HG02885 (cell line): ENCODE measurements around the gene ZSCAN5A.
A peak's percentile ranks its signal among the peaks of the same experiment; 100 is the strongest.
"Not testable (repeated sequence)": the region's sequence is repeated elsewhere in the genome, so short reads cannot be mapped to it uniquely, and the experiment has no call there.

Experiments used
- ATAC-seq: cut with Tn5 transposase; IDR thresholded peaks from one replicate; pipeline ENCODE4 v1.9.1; 2021; ENCODE audit warnings: mild to moderate bottlenecking; ENCODE audit not compliant: unreplicated experiment, poor library complexity

The ZSCAN5A gene

DNA sequence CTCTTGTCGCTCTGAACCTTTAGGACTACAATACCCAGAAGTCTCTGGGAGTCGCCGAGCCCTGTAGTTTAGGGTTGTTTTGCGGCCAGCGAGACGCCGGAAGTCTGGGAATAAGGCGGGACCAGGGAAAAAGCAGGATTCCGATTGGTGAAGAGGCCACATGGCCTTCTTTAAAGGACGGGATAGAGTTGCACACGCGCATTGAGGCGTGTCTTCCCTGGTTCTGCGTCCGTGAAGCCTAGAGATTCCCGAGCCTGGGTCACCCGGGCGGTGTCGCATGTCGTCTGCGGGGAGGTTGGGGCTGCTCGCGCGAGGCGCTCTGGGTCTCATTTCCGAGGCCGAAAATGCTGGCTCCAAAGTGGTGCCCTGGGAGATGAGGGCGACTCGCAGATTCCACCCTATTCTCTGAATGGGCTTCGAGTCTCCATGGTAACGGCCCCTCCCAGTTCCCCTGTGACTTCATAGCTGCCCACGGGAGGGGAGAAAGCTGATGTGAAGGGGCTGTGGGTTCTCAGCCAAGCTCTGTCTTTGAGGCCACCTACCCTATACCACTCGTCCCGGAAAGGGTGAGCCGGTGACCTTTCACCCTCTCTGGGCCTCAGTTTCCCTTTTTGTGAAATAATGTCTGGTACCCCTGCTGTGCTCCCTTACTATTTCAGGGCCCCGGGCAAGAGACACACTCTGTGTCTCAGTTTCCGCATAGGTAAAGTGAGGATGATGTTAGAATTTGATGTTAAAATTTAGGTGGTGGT lies 614 bp upstream of the ZSCAN5A start:
- peak; percentile 79 for ATAC-seq

GRCh38 chr19:56314018-56314380 lies 640 bp downstream of the ZSCAN5A start:
- peak; percentile 1 for ATAC-seq

DNA sequence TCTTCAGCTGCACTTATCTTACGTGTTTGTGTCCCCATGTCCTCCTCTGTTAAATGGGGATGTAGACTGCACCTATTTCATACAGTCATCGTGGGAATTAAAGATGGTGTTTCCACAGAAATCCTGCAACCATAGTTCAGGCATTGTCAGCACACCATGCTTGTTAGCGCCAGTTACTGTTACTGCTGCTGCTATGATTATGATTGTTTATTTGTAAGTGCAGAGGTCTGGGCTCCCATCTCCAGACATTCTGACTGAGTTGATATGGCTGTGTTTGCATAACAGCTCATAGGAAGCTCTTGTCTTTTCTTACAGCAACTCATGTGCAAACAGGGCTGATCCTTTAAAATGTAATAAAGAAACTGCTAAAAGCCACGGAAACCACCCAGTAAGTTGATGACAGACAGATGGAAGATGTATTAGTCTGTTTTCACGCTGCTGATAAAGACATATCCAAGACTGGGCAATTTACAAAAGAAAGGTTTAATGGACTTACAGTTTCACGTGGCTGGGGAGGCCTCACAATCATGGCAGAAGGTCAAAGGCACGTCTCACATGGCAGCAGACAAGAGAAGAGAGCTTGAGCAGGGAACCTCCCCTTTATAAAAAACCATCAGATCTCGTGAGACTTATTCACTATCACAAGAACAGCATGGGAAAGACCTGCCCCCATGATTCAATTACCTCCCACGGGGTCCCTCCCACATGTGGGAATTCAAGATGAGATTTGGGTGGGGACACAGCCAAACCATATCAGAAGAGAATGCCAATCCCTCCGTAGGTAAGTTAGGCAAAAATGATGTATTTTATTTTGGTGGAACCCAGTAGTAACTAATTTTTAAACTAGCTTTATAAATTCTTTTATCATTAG lies 1.6 kb downstream of the ZSCAN5A start:
- no peak for ATAC-seq

- ATAC-seq: no peak
These were observed 2.3 kb downstream of the ZSCAN5A start for GRCh38 chr19:56312342-56312741.

DNA sequence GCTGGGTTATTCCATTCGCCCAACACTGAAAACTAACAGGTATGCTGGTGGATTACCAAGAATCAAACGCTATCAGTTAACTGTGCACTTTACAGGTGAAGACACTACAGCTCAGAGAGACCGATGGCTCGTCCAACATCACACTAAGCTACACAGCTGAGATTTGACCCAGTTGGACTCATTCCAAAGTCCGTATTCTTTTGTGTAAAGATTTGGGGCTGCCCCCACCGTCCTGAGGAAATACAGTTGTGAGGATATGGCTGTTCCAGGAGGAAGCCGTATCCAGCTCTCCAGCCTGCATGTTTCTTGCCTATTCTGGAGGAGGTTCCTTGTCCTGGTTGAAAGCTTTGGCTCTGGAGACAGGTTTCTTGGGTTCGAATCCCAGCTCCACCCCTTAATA lies 4.2 kb downstream of the ZSCAN5A start:
- ATAC-seq: no peak

- ATAC-seq: no peak
These were observed 5.0 kb downstream of the ZSCAN5A start for GRCh38 chr19:56309511-56310185.

DNA sequence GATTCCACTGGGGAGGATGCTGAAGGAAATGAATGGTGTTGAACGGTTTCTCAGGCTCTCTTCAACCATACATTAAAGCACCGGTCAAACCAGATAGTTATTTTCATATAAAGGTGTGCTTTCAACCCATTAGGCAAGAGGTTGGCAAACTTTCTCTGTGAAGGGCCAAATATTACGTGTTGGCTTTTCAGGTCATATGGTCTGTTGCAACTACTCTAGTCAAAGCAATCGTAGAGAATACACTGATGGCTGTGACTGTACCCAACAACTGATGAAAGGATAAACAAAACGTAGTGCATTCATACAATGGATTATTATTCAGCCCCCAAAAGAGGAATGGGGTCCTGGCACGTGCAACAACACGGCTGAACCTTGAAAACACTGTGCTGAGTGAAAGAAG lies 5.8 kb downstream of the ZSCAN5A start:
- no peak for ATAC-seq

- not testable (repeated sequence) for ATAC-seq
These were observed 7.6 kb downstream of the ZSCAN5A start for GRCh38 chr19:56307062-56307461.

GRCh38 chr19:56306016-56306415 lies 8.6 kb downstream of the ZSCAN5A start:
- ATAC-seq: no peak

GRCh38 chr19:56304243-56304642 lies 10.4 kb downstream of the ZSCAN5A start:
- ATAC-seq: no peak

DNA sequence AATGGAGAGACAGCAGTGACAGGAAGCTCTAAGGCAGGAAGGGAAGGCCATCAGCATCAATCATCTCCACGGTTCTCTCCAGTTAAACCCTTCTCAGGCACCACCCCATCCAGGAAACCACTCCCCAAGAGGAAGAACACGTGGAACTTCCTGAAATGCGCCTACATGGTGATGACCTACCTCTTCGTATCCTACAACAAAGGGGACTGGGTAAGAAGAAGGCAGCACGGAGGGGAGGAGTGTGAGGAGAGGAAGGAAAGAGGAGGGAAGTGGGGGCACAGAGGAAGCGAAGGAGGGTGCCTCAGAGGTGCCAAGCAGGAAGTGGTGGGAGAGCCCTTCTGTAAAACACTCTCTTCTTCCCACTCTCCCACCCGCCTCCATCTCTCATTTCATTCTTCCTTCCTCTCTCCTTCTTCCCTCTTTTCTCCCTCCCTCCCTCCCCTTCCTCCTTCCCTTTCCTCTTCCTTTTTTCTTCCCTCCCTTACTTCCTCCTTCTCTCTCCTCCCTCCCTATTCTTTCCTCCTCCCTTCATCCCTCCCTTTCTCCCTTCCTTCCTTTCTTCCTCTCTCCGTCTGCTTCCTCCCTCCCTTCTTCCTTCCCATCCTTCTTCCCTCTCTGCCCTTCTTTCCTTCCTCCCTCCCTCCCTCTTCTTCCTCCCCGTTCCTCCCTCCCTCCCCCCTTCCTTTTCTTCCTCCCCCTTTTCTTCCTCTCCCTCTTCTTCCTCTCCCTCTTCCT lies 12.6 kb downstream of the ZSCAN5A start:
- no peak for ATAC-seq

DNA sequence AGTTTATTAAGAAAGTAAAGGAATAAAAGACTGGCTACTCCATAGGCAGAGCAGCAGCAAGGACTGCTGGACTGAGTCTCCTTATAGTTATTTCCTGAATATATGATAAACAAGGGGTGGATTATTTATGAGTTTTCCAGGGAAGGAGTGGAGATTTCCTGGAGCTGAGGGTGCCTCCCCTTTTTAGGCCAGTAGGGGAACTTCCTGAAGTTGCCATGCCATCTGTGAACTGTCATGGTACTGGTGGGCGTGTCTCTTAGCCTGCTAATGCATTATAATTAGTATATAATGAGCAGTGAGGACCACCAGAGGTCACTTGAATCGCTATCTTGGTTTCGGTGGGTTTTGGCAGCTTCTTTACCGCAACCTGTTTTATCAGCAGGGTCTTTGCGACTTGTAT lies 13.5 kb downstream of the ZSCAN5A start:
- ATAC-seq: no peak

- no peak for ATAC-seq
These were observed 15.0 kb downstream of the ZSCAN5A start for GRCh38 chr19:56299688-56300087.

DNA sequence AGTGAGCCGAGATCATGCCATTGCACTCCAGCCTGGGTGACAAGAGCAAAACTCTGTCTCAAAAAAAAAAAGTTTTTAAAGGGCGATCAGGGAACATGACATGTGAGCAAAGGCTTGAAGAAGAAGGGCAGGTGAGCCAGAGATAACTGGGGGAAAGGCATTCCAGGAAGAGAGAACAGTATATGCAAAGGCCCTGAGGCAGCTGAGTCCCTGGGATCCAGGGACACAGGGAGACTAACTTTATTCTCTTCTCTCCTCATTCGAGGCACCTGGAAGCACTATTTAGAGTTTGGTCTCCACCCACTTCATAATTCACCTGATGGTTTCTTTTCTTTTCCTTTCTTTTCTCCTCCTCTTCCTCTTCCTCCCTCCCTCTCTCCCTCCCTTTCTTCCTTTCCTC lies 17.6 kb downstream of the ZSCAN5A start:
- ATAC-seq: no peak

- ATAC-seq: no peak
These were observed 18.8 kb downstream of the ZSCAN5A start for GRCh38 chr19:56295531-56296455.

- no peak for ATAC-seq
These were observed 20.1 kb downstream of the ZSCAN5A start for GRCh38 chr19:56294549-56294948.

DNA sequence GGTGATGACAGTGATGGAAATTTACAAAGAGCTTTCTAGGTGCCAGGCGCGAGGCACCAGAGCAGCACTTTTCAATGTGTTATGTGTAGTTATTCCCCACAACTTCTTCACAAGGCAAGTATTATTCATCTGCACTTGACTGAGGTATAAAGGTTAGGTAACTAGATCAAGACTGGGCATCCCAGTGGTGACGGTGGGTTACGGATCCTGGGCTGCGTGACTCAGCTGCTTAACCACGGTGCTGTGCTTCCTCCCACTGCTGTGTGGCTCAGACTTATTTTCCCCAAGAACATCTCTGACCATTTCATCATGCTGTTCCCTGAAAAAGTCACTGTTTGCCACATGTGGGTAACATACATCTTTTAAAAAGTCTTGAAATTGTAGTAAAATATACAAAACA lies 22.8 kb downstream of the ZSCAN5A start:
- ATAC-seq: no peak

GRCh38 chr19:56290104-56290503 lies 24.5 kb downstream of the ZSCAN5A start:
- no peak for ATAC-seq

- ATAC-seq: no peak
These were observed 29.9 kb downstream of the ZSCAN5A start for GRCh38 chr19:56284746-56285145.
